ENCODE results near the gene ABCD1. TPM values are rescaled to one million over a fixed set of nuclear protein-coding genes. Genes with fewer than 3 reads are reported as not detected.

Gene ABCD1
- total RNA-seq, 1 donor from 2014 or later = 19.7 TPM

DNA sequence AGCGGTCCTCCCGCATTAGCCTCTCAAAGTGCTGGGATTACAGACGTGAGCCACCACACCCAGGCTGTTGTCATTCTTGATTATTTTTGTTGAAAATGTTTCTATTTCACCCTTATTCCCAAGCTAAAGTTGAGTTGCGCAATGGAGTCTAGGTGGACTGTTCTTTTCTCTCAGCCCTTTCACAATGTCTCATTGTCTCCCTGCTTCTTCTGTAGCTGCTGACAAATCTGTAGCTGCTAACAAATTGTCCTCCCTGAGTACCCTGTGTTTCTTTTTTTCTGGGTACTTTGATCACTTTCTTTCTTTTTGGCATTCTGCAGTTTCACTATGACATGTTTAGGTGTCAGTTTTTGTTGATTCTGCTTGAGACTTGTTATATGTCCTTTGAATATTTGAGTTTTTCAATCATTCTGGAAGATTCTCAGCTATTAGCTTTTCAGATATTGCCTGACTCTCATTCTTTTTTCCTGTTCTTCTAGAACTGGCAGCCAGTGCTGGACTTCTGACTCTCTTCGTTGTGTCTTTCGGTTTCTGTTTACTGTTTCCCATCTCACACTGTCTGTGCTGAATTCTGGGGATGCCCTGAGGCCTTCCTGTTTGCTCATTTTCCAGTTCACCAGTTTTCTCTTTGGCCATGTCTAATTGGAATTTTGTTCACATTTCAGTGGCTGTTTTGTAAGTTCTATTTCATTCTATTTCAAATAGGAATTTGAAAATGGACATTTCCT, 6.6 kb downstream of the ABCD1 start:
- H3K4me3 Mint-ChIP-seq (ENCODE audit: unreplicated experiment) = no peak overlapping the region
- H3K27ac Mint-ChIP-seq (ENCODE audit: unreplicated experiment) = no peak overlapping the region
- TF ChIP-seq, protein P1, sequence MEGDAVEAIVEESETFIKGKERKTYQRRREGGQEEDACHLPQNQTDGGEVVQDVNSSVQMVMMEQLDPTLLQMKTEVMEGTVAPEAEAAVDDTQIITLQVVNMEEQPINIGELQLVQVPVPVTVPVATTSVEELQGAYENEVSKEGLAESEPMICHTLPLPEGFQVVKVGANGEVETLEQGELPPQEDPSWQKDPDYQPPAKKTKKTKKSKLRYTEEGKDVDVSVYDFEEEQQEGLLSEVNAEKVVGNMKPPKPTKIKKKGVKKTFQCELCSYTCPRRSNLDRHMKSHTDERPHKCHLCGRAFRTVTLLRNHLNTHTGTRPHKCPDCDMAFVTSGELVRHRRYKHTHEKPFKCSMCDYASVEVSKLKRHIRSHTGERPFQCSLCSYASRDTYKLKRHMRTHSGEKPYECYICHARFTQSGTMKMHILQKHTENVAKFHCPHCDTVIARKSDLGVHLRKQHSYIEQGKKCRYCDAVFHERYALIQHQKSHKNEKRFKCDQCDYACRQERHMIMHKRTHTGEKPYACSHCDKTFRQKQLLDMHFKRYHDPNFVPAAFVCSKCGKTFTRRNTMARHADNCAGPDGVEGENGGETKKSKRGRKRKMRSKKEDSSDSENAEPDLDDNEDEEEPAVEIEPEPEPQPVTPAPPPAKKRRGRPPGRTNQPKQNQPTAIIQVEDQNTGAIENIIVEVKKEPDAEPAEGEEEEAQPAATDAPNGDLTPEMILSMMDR (IDR thresholded peaks at IDR 0.05) = no peak
- peaks cover 14% of the 10 kb centered on the region for H3K36me3 Mint-ChIP-seq (ENCODE audit: unreplicated experiment)
- H3K4me1 Mint-ChIP-seq (ENCODE audit: unreplicated experiment) = peaks cover 17% of the 10 kb centered on the region
- H3K9me3 Mint-ChIP-seq (ENCODE audit: unreplicated experiment) = peaks cover 12% of the 10 kb centered on the region
- DNase-seq (ENCODE audit: extremely low spot score, unreplicated experiment) = no peak
- H3K27me3 Mint-ChIP-seq (ENCODE audit: unreplicated experiment) = no peaks in the 10 kb centered on the region

DNA sequence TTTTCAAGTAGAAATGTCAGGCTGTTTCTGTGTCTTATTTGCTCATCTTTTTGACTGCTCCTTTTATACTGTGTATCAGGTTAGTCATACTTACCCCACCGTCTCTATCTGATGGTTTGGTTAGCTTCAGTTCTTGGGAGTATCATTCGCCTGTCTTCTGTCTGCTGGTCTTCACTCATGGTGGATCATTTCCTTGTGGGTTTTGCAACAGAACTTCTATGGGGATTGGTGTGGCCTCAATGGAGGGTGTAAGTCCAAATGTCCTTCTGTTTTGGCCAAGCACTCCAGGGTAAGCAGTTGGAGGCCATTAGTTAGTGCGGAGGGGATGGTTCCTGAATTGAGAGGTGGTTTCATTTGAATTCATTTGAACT, 7.2 kb downstream of the ABCD1 start:
- H3K36me3 Mint-ChIP-seq (ENCODE audit: unreplicated experiment) = peaks cover 18% of the 10 kb centered on the region
- peaks cover 16% of the 10 kb centered on the region for H3K4me1 Mint-ChIP-seq (ENCODE audit: unreplicated experiment)
- no peak overlapping the region for H3K27ac Mint-ChIP-seq (ENCODE audit: unreplicated experiment)
- no peaks in the 10 kb centered on the region for H3K27me3 Mint-ChIP-seq (ENCODE audit: unreplicated experiment)
- H3K9me3 Mint-ChIP-seq (ENCODE audit: unreplicated experiment) = peaks cover 12% of the 10 kb centered on the region
- TF ChIP-seq, protein P1 (IDR thresholded peaks at IDR 0.05) = no peak
- H3K4me3 Mint-ChIP-seq (ENCODE audit: unreplicated experiment) = no peak overlapping the region
- DNase-seq (ENCODE audit: extremely low spot score, unreplicated experiment) = no peak

DNA sequence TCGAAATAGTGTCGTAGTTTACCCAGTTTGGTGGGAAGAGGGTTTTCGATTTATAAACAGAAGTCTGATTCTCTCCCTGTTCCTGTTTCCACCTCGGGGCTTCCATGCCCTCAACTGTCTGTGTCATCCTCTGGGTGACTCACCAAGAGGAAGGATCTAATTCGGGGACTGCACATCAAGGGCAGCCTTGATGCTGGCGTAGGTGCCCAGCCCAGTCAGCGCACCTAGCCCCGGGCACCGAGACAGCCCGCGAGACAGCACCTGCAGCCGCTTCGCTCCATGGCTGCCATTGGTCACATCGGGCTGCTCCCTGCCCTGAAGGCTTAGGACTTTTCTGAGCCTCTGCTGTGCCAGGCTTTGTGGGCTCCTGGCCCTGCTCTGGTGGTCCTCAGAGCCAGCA, 7.7 kb downstream of the ABCD1 start:
- DNase-seq (ENCODE audit: extremely low spot score, unreplicated experiment) = no peak
- H3K36me3 Mint-ChIP-seq (ENCODE audit: unreplicated experiment) = peaks cover 18% of the 10 kb centered on the region
- peaks cover 11% of the 10 kb centered on the region for H3K4me1 Mint-ChIP-seq (ENCODE audit: unreplicated experiment)
- H3K9me3 Mint-ChIP-seq (ENCODE audit: unreplicated experiment) = peaks cover 12% of the 10 kb centered on the region
- H3K4me3 Mint-ChIP-seq (ENCODE audit: unreplicated experiment) = no peak overlapping the region
- TF ChIP-seq, protein P1 (IDR thresholded peaks at IDR 0.05) = no peak
- H3K27ac Mint-ChIP-seq (ENCODE audit: unreplicated experiment) = no peak overlapping the region
- no peaks in the 10 kb centered on the region for H3K27me3 Mint-ChIP-seq (ENCODE audit: unreplicated experiment)

DNA sequence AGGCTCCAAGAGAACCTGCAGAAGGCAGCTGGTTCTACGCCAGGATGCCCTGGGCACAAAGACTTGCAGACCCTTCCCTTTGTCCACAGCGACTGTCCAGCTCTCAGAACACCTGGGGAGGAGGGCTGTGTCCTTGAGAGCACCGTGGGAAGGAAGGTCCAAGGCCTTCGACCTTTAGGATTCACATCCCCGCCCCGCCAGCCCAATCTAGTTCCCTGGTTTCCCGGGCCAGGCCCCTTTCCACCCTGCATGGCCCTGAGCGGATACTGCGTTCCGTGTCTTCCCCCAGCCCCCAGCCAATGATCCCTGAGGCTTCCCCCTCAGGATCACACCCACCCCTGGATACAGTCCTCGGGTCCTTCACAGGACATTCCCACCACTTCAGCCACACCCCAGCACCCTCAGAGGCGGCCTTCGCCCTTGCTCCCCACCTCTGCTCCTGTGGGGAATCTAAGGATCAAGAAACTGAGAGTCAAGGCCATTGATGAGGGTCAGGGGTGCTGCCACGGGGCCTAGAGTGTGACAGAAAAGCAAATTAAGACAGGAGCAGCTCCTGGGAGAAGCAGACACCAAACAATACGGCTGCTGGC, 9.1 kb downstream of the ABCD1 start:
- Mint-ChIP-seq H3K9me3 (ENCODE audit: unreplicated experiment) (peaks cover 12% of the 10 kb centered on the region), H3K36me3 (ENCODE audit: unreplicated experiment) (peaks cover 18% of the 10 kb centered on the region), H3K27me3 (ENCODE audit: unreplicated experiment) (no peaks in the 10 kb centered on the region), H3K4me1 (ENCODE audit: unreplicated experiment) (peaks cover 4% of the 10 kb centered on the region), H3K27ac (ENCODE audit: unreplicated experiment) (no peak overlapping the region), H3K4me3 (ENCODE audit: unreplicated experiment) (no peak overlapping the region)
- TF ChIP-seq, protein P1 (IDR thresholded peaks at IDR 0.05) = no peak
- no peak for DNase-seq (ENCODE audit: extremely low spot score, unreplicated experiment)

DNA sequence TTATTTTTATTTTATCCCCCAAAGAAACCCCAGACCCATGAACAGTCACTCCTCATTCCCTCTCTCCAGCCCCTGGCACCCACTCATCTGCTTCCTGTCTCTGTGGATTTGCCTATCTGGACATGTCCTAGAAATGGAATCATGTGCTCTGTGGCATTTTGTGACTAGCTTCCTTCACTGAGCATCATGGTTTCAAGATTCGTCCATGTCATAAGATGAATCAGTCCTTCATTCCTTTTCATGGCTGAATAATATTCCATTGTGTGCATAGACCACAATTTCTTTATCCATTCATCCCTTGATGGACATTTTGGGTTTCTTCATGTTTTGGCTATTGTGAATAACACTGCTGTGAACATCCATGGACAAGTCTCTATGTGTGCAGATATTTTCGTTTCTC, 10.2 kb downstream of the ABCD1 start:
- Mint-ChIP-seq H3K4me1 (ENCODE audit: unreplicated experiment) (peaks cover 4% of the 10 kb centered on the region), H3K9me3 (ENCODE audit: unreplicated experiment) (peaks cover 12% of the 10 kb centered on the region), H3K27me3 (ENCODE audit: unreplicated experiment) (no peaks in the 10 kb centered on the region), H3K27ac (ENCODE audit: unreplicated experiment) (no peak overlapping the region), H3K36me3 (ENCODE audit: unreplicated experiment) (peaks cover 18% of the 10 kb centered on the region), H3K4me3 (ENCODE audit: unreplicated experiment) (no peak overlapping the region)
- no peak for DNase-seq (ENCODE audit: extremely low spot score, unreplicated experiment)
- TF ChIP-seq, protein P1 (IDR thresholded peaks at IDR 0.05) = no peak

Measured in osteocyte (in vitro differentiated cells).